GM12878 (cell line): ENCODE measurements around the gene ID4.

Experiments used
- CEBPB ChIP-seq, 2 experiments: fragments of 150-350 bp in 1 of 2; IDR thresholded peaks; 2 replicates each; pipeline ENCODE4 v1.6.1; 2012 to 2014; ENCODE audit warnings: low read depth in 2 of 2, low read length in 2 of 2, borderline replicate concordance in 1 of 2, inconsistent platforms in 1 of 2
- EP300 ChIP-seq, 2 experiments: fragments of 150-350 bp in 1 of 2; IDR thresholded peaks; 2 replicates each; pipeline ENCODE4 v1.6.1; 2011 to 2012; ENCODE audit warnings: low read depth in 2 of 2, low read length in 2 of 2, borderline replicate concordance in 1 of 2, improper control_type of control experiment in 1 of 2, inconsistent platforms in 1 of 2; ENCODE audit not compliant: control insufficient read depth in 1 of 2
- EZH2 ChIP-seq: IDR thresholded peaks from 2 replicates; pipeline ENCODE4 v1.6.1; 2012; ENCODE audit warnings: low read depth, mild to moderate bottlenecking, control low read depth, inconsistent platforms, low read length, borderline replicate concordance; ENCODE audit not compliant: control insufficient read depth
- LARP7 ChIP-seq: fragments of 450-650 bp; IDR thresholded peaks from 2 replicates; pipeline ENCODE4 v1.6.1; 2017; ENCODE audit warnings: mild to moderate bottlenecking
- PBX3 ChIP-seq: IDR thresholded peaks from 2 replicates; pipeline ENCODE4 v1.6.1; 2011; ENCODE audit warnings: mild to moderate bottlenecking, low read depth, low read length, moderate library complexity; ENCODE audit not compliant: insufficient replicate concordance
- POLR2A ChIP-seq: IDR thresholded peaks from 2 replicates; pipeline ENCODE4 v1.6.1; 2011; ENCODE audit warnings: low read depth, mild to moderate bottlenecking, low read length
- RCOR1 ChIP-seq: conservative IDR thresholded peaks from 2 replicates; pipeline ENCODE4 v1.6.1; 2012; ENCODE audit warnings: low read depth, low read length, improper control_type of control experiment
- SUPT20H ChIP-seq: IDR thresholded peaks from 2 replicates; pipeline ENCODE4 v1.6.1; 2011; ENCODE audit warnings: low read depth, mild to moderate bottlenecking, low read length, moderate library complexity, borderline replicate concordance; ENCODE audit not compliant: control insufficient read depth
- TAF1 ChIP-seq: IDR thresholded peaks from 2 replicates; pipeline ENCODE4 v1.6.1; 2011; ENCODE audit warnings: mild to moderate bottlenecking, low read depth, low read length, borderline replicate concordance
- ZNF622 ChIP-seq: fragments of 450-650 bp; IDR thresholded peaks from 2 replicates; pipeline ENCODE4 v1.6.1; 2017; ENCODE audit warnings: mild to moderate bottlenecking, inconsistent platforms
- ZZZ3 ChIP-seq: IDR thresholded peaks from 2 replicates; pipeline ENCODE4 v1.6.1; 2011; ENCODE audit warnings: low read depth; ENCODE audit not compliant: control insufficient read depth, insufficient read length
- TF ChIP-seq, protein P1 (sequence below), 3 experiments: IDR thresholded peaks in 2 of 3; conservative IDR thresholded peaks in 1 of 3; 2 replicates each; pipeline ENCODE4 v1.5.1; 2011; ENCODE audit warnings: low read depth in 3 of 3, low read length in 3 of 3, mild to moderate bottlenecking in 3 of 3, control low read depth in 2 of 3, moderate library complexity in 2 of 3, inconsistent platforms in 1 of 3, mixed read lengths in 1 of 3; ENCODE audit not compliant: control insufficient read depth in 2 of 3, insufficient read depth in 1 of 3; ENCODE audit errors: extremely low read depth in 1 of 3
- TF ChIP-seq, protein P2 (sequence below): IDR thresholded peaks from 2 replicates; pipeline ENCODE4 v1.6.1; 2011; ENCODE audit warnings: low read depth, mild to moderate bottlenecking, low read length, moderate library complexity, borderline replicate concordance; ENCODE audit errors: extremely low read depth

DNA sequence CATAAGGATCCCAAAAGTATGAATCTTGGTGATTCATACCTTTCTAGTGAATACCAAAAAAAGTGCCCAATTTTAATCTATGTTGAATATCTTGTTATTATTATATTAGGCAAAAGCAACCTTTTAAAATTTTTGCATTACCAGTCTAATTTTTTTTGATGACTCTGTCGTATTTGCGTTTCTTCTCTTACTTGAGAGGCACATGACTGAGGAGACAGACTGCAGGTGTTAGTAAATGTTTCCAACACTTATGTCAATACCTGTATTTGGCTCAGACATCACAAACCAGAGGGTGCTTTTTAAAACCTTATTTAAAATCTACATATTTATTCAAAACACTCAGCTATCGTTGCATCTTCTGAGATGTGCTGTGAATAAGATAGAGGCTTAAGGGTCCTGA lies 27.1 kb downstream of the ID4 start:
- TF ChIP-seq SUPT20H (no peak), POLR2A (no peak), ZNF622 (no peak), TAF1 (no peak), PBX3 (no peak), ZZZ3 (no peak), EP300 (IDR thresholded peaks at IDR 0.05; ENCODE audit: borderline replicate concordance in 1 of 2, control insufficient read depth in 1 of 2, low read depth in 2 of 2, low read length in 2 of 2) (no peak), EZH2 (no peak), RCOR1 (no peak), CEBPB (IDR thresholded peaks at IDR 0.05; ENCODE audit: borderline replicate concordance in 1 of 2, low read depth in 2 of 2, low read length in 2 of 2) (no peak), LARP7 (no peak)
- TF ChIP-seq, protein P1, sequence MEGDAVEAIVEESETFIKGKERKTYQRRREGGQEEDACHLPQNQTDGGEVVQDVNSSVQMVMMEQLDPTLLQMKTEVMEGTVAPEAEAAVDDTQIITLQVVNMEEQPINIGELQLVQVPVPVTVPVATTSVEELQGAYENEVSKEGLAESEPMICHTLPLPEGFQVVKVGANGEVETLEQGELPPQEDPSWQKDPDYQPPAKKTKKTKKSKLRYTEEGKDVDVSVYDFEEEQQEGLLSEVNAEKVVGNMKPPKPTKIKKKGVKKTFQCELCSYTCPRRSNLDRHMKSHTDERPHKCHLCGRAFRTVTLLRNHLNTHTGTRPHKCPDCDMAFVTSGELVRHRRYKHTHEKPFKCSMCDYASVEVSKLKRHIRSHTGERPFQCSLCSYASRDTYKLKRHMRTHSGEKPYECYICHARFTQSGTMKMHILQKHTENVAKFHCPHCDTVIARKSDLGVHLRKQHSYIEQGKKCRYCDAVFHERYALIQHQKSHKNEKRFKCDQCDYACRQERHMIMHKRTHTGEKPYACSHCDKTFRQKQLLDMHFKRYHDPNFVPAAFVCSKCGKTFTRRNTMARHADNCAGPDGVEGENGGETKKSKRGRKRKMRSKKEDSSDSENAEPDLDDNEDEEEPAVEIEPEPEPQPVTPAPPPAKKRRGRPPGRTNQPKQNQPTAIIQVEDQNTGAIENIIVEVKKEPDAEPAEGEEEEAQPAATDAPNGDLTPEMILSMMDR (IDR thresholded peaks at IDR 0.05 in 2 of 3, conservative IDR thresholded peaks at IDR 0.05 in 1 of 3; ENCODE audit: control insufficient read depth in 2 of 3, extremely low read depth in 1 of 3, insufficient read depth in 1 of 3, low read depth in 3 of 3, low read length in 3 of 3): no peak
- TF ChIP-seq, protein P2, sequence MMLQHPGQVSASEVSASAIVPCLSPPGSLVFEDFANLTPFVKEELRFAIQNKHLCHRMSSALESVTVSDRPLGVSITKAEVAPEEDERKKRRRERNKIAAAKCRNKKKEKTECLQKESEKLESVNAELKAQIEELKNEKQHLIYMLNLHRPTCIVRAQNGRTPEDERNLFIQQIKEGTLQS: no peak
